GM12878 (cell line): ENCODE measurements around the gene CCDC91. TPM values are rescaled to one million over a fixed set of nuclear protein-coding genes. Genes with fewer than 3 reads are reported as not detected.

Experiments
- BRCA1 ChIP-seq: IDR thresholded peaks from 2 replicates; pipeline ENCODE4 v1.6.1; 2011; ENCODE audit warnings: low read depth, low read length, improper control_type of control experiment
- DPF2 ChIP-seq: fragments of 450-650 bp; IDR thresholded peaks from 2 replicates; pipeline ENCODE4 v1.6.1; 2017; ENCODE audit warnings: mild to moderate bottlenecking
- ESRRA ChIP-seq: IDR thresholded peaks from 2 replicates; pipeline ENCODE4 v1.6.1; 2012; ENCODE audit warnings: mild to moderate bottlenecking, low read length, improper control_type of control experiment
- IKZF1 ChIP-seq: fragments of 450-650 bp; conservative IDR thresholded peaks from 2 replicates; pipeline ENCODE4 v1.6.1; 2017; ENCODE audit warnings: antibody characterized with exemption, mild to moderate bottlenecking
- IKZF2 ChIP-seq, 2 experiments: fragments of 450-650 bp; IDR thresholded peaks; 2 replicates each; pipeline ENCODE4 v1.6.1; 2017; ENCODE audit warnings: mild to moderate bottlenecking in 2 of 2, moderate library complexity in 2 of 2
- KDM1A ChIP-seq: fragments of 200-600 bp; sonication (generic); IDR thresholded peaks from 2 replicates; pipeline ENCODE4 v1.6.1; 2016; ENCODE audit warnings: borderline replicate concordance
- MTA3 ChIP-seq: IDR thresholded peaks from 2 replicates; pipeline ENCODE4 v1.6.1; 2012; ENCODE audit warnings: low read length, inconsistent platforms, borderline replicate concordance
- NBN ChIP-seq: fragments of 450-650 bp; IDR thresholded peaks from 2 replicates; pipeline ENCODE4 v1.6.1; 2016
- NFIC ChIP-seq: IDR thresholded peaks from 2 replicates; pipeline ENCODE4 v1.6.1; 2012; ENCODE audit warnings: low read depth, mild to moderate bottlenecking, inconsistent platforms, low read length, moderate library complexity
- POLR2AphosphoS2 ChIP-seq: IDR thresholded peaks from 2 replicates; pipeline ENCODE4 v1.6.1; 2011; ENCODE audit warnings: low read depth, mild to moderate bottlenecking, low read length, improper control_type of control experiment, moderate library complexity
- POU2F2 ChIP-seq: IDR thresholded peaks from 3 replicates; pipeline ENCODE4 v1.6.1; 2011; ENCODE audit warnings: low read depth, mild to moderate bottlenecking, low read length, borderline replicate concordance
- RUNX3 ChIP-seq: IDR thresholded peaks from 2 replicates; pipeline ENCODE4 v1.6.1; 2012; ENCODE audit warnings: low read length, inconsistent platforms
- SPI1 ChIP-seq: IDR thresholded peaks from 2 replicates; pipeline ENCODE4 v1.6.1; 2011; ENCODE audit warnings: low read depth, mild to moderate bottlenecking, low read length, moderate library complexity, borderline replicate concordance; ENCODE audit not compliant: insufficient read depth
- SREBF2 ChIP-seq: IDR thresholded peaks from 2 replicates; pipeline ENCODE4 v1.6.1; 2012; ENCODE audit warnings: mild to moderate bottlenecking, low read length
- TAF1 ChIP-seq: IDR thresholded peaks from 2 replicates; pipeline ENCODE4 v1.6.1; 2011; ENCODE audit warnings: mild to moderate bottlenecking, low read depth, low read length, borderline replicate concordance
- TBL1XR1 ChIP-seq: IDR thresholded peaks from 2 replicates; pipeline ENCODE4 v1.6.1; 2012; ENCODE audit warnings: low read depth, low read length, improper control_type of control experiment
- ZNF24 ChIP-seq: fragments of 450-650 bp; IDR thresholded peaks from 2 replicates; pipeline ENCODE4 v1.6.1; 2017; ENCODE audit warnings: antibody characterized with exemption, mild to moderate bottlenecking
- polyA plus RNA-seq, 11 experiments: library from polyadenylated mRNA; depleted of rRNA in 4 of 11; unstranded in 6 of 11; stranded (reverse) in 5 of 11; fragments of >200 nt; fragmentation: Nextera tagmentation in 4 of 11; fragmentation: Illumina TruSeq in 1 of 11; extraction: Ambion mirVana in 4 of 11; extraction: Trizol in 1 of 11; gene quantifications; 1 replicate in 1 of 11; 2 replicates in 10 of 11; pipeline versions ENCODE4 v1.2.1 to v1.2.3, GENCODE V29; 2011 to 2016; ENCODE audit warnings: inconsistent platforms in 2 of 11, missing spikeins in 2 of 11, low read depth in 1 of 11
- total RNA-seq, 4 experiments: library from RNA; depleted of rRNA in 3 of 4; stranded (reverse); fragments of >200 nt in 3 of 4; fragmentation: Illumina TruSeq in 1 of 4; extraction: Trizol in 1 of 4; gene quantifications; 2 replicates each; pipeline versions ENCODE4 v1.2.1 to v1.2.3, GENCODE V29; 2013 to 2021
- TF ChIP-seq, protein P1 (sequence below): fragments of 450-650 bp; IDR thresholded peaks from 2 replicates; pipeline ENCODE4 v1.6.1; 2016; ENCODE audit warnings: mild to moderate bottlenecking
- TF ChIP-seq, protein P2 (sequence below): fragments of 450-650 bp; formaldehyde crosslinking; IDR thresholded peaks from 2 replicates; pipeline ENCODE4 v1.5.0; 2022; ENCODE audit warnings: mild to moderate bottlenecking, missing genetic modification characterization
- TF ChIP-seq, protein P3 (sequence below): fragments of 450-650 bp; IDR thresholded peaks from 2 replicates; pipeline ENCODE4 v1.6.1; 2014; ENCODE audit warnings: mild to moderate bottlenecking
- TF ChIP-seq, protein P4 (sequence below): fragments of 450-650 bp; conservative IDR thresholded peaks from 2 replicates; pipeline ENCODE4 v1.6.1; 2017; ENCODE audit warnings: mild to moderate bottlenecking, moderate library complexity
- TF ChIP-seq, protein P5 (sequence below): fragments of 450-650 bp; IDR thresholded peaks from 2 replicates; pipeline ENCODE4 v1.6.1; 2017; ENCODE audit warnings: low read depth, mild to moderate bottlenecking, moderate library complexity

CCDC91 gene
- total and polyA plus RNA-seq, 10 of the 15 experiments (the other 5 are each of a cell fraction or from before 2014, with no cell fraction given): 6.1 to 24.9 (median 16.5) TPM

DNA sequence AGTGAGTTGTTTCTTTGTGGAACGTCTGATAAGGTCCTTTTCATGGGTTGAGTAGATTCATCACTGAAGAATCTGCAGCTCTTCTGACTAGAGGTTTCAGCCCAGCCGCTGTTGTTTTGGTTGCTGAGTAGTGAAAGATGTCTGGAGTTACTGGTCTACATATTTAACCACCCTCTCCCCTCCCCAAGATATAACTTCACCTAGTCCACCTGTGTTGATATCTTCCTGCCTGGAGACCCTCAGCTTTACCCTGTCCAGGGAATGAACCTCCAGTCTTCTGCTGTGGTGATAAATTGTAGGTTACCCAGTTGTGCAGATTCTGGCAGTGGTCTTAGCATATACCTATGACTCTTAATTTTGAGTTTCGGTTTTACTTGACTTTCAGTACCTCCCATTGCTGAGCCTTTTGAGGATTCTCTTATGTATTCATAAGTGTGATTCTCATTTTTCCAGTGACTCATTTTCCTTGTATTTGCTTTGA, 62.9 kb downstream of the CCDC91 start (continued):
- TF ChIP-seq, protein P1, sequence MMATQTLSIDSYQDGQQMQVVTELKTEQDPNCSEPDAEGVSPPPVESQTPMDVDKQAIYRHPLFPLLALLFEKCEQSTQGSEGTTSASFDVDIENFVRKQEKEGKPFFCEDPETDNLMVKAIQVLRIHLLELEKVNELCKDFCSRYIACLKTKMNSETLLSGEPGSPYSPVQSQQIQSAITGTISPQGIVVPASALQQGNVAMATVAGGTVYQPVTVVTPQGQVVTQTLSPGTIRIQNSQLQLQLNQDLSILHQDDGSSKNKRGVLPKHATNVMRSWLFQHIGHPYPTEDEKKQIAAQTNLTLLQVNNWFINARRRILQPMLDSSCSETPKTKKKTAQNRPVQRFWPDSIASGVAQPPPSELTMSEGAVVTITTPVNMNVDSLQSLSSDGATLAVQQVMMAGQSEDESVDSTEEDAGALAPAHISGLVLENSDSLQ: no peak
- TF ChIP-seq KDM1A (no peak), SREBF2 (no peak), NFIC (peak; percentile 22; the same call in 1 of the 2 replicates), IKZF1 (no peak; the same call in 1 of the 2 replicates), ESRRA (no peak), IKZF2 (IDR thresholded peaks at IDR 0.05) (peak; percentile 20 to 39; a peak in 2 of 4 replicates), SPI1 (no peak), POLR2AphosphoS2 (no peak), RUNX3 (peak; percentile 42; the same call in 1 of the 2 replicates), DPF2 (peak; percentile 70; the same call in 1 of the 2 replicates), ZNF24 (no peak), TBL1XR1 (no peak), BRCA1 (no peak), NBN (0 out of 2 replicates have a peak, but pooled peaks have one; percentile 24), TAF1 (no peak), POU2F2 (0 out of 3 replicates have a peak, but pooled peaks have one; percentile 42), MTA3 (no peak)
- TF ChIP-seq, protein P2, sequence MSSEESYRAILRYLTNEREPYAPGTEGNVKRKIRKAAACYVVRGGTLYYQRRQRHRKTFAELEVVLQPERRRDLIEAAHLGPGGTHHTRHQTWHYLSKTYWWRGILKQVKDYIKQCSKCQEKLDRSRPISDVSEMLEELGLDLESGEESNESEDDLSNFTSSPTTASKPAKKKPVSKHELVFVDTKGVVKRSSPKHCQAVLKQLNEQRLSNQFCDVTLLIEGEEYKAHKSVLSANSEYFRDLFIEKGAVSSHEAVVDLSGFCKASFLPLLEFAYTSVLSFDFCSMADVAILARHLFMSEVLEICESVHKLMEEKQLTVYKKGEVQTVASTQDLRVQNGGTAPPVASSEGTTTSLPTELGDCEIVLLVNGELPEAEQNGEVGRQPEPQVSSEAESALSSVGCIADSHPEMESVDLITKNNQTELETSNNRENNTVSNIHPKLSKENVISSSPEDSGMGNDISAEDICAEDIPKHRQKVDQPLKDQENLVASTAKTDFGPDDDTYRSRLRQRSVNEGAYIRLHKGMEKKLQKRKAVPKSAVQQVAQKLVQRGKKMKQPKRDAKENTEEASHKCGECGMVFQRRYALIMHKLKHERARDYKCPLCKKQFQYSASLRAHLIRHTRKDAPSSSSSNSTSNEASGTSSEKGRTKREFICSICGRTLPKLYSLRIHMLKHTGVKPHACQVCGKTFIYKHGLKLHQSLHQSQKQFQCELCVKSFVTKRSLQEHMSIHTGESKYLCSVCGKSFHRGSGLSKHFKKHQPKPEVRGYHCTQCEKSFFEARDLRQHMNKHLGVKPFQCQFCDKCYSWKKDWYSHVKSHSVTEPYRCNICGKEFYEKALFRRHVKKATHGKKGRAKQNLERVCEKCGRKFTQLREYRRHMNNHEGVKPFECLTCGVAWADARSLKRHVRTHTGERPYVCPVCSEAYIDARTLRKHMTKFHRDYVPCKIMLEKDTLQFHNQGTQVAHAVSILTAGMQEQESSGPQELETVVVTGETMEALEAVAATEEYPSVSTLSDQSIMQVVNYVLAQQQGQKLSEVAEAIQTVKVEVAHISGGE: no peak
- TF ChIP-seq, protein P3, sequence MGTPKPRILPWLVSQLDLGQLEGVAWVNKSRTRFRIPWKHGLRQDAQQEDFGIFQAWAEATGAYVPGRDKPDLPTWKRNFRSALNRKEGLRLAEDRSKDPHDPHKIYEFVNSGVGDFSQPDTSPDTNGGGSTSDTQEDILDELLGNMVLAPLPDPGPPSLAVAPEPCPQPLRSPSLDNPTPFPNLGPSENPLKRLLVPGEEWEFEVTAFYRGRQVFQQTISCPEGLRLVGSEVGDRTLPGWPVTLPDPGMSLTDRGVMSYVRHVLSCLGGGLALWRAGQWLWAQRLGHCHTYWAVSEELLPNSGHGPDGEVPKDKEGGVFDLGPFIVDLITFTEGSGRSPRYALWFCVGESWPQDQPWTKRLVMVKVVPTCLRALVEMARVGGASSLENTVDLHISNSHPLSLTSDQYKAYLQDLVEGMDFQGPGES: no peak
- TF ChIP-seq, protein P4, sequence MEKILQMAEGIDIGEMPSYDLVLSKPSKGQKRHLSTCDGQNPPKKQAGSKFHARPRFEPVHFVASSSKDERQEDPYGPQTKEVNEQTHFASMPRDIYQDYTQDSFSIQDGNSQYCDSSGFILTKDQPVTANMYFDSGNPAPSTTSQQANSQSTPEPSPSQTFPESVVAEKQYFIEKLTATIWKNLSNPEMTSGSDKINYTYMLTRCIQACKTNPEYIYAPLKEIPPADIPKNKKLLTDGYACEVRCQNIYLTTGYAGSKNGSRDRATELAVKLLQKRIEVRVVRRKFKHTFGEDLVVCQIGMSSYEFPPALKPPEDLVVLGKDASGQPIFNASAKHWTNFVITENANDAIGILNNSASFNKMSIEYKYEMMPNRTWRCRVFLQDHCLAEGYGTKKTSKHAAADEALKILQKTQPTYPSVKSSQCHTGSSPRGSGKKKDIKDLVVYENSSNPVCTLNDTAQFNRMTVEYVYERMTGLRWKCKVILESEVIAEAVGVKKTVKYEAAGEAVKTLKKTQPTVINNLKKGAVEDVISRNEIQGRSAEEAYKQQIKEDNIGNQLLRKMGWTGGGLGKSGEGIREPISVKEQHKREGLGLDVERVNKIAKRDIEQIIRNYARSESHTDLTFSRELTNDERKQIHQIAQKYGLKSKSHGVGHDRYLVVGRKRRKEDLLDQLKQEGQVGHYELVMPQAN: no peak
- TF ChIP-seq, protein P5, sequence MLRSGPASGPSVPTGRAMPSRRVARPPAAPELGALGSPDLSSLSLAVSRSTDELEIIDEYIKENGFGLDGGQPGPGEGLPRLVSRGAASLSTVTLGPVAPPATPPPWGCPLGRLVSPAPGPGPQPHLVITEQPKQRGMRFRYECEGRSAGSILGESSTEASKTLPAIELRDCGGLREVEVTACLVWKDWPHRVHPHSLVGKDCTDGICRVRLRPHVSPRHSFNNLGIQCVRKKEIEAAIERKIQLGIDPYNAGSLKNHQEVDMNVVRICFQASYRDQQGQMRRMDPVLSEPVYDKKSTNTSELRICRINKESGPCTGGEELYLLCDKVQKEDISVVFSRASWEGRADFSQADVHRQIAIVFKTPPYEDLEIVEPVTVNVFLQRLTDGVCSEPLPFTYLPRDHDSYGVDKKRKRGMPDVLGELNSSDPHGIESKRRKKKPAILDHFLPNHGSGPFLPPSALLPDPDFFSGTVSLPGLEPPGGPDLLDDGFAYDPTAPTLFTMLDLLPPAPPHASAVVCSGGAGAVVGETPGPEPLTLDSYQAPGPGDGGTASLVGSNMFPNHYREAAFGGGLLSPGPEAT: 0 out of 2 replicates have a peak, but pooled peaks have one; percentile 29
